GM21447 (cell line): Measurements from ENCODE around the gene KIF20B.
"Not testable (repeated sequence)": the region's sequence is repeated elsewhere in the genome, so short reads cannot be mapped to it uniquely, and the experiment has no call there.

Experiments
- ATAC-seq: cut with Tn5 transposase; IDR thresholded peaks from one replicate; pipeline ENCODE4 v1.9.1; 2021; ENCODE audit not compliant: unreplicated experiment

Gene KIF20B

GRCh38 chr10:89776665-89777064 is 75.3 kb downstream of the KIF20B start:
- ATAC-seq: no peak

- no peak for ATAC-seq
Observed at GRCh38 chr10:89782470-89782869, 81.1 kb downstream of the KIF20B start.

- ATAC-seq: no peak
Observed at GRCh38 chr10:89783406-89783805, 82.0 kb downstream of the KIF20B start.

- no peak for ATAC-seq
Observed at GRCh38 chr10:89785095-89785494, 83.7 kb downstream of the KIF20B start.

- no peak for ATAC-seq
Observed at GRCh38 chr10:89789188-89789877, 87.9 kb downstream of the KIF20B start.

GRCh38 chr10:89792187-89792586 is 90.8 kb downstream of the KIF20B start:
- no peak for ATAC-seq

- ATAC-seq: peak; percentile 71
Observed at GRCh38 chr10:89793649-89794254, 92.4 kb downstream of the KIF20B start.

GRCh38 chr10:89795840-89796239 is 94.5 kb downstream of the KIF20B start:
- no peak for ATAC-seq

GRCh38 chr10:89798092-89798491 is 96.7 kb downstream of the KIF20B start:
- ATAC-seq: no peak

- no peak for ATAC-seq
Observed at GRCh38 chr10:89799573-89799972, 98.2 kb downstream of the KIF20B start.

GRCh38 chr10:89805599-89806013 is 104.2 kb downstream of the KIF20B start:
- peak; percentile 90 for ATAC-seq

- no peak for ATAC-seq
Observed at GRCh38 chr10:89808842-89809241, 107.5 kb downstream of the KIF20B start.

- ATAC-seq: no peak
Observed at GRCh38 chr10:89809766-89810165, 108.4 kb downstream of the KIF20B start.

- ATAC-seq: no peak
Observed at GRCh38 chr10:89810908-89811525, 109.6 kb downstream of the KIF20B start.

- ATAC-seq: no peak
Observed at GRCh38 chr10:89813546-89813945, 112.2 kb downstream of the KIF20B start.

- no peak for ATAC-seq
Observed at GRCh38 chr10:89814278-89814677, 112.9 kb downstream of the KIF20B start.

GRCh38 chr10:89815049-89815853 is 113.9 kb downstream of the KIF20B start:
- no peak for ATAC-seq

- not testable (repeated sequence) for ATAC-seq
Observed at GRCh38 chr10:89819008-89819407, 117.6 kb downstream of the KIF20B start.
